Muscle of leg (tissue), 11 donors: ENCODE results near the gene NT5DC4. TPM values are rescaled to one million over a fixed set of nuclear protein-coding genes. Genes with fewer than 3 reads are reported as not detected.
"Not testable (repeated sequence)": the region's sequence is repeated elsewhere in the genome, so short reads cannot be mapped to it uniquely, and the experiment has no call there.

Source experiments
- DNase-seq: peaks from one replicate; pipeline ENCODE4 v3.0.0; 2013
- H3K27ac ChIP-seq: one replicate; pipeline ENCODE4 v1.5.1; 2013; ENCODE audit warnings: mild to moderate bottlenecking, low read length, control low read depth
- H3K27me3 ChIP-seq: one replicate; pipeline ENCODE4 v1.6.1; 2013; ENCODE audit warnings: low read length; ENCODE audit not compliant: control insufficient read depth, insufficient read depth
- H3K36me3 ChIP-seq: one replicate; pipeline ENCODE4 v1.6.1; 2013; ENCODE audit warnings: low read length; ENCODE audit not compliant: control insufficient read depth, insufficient read depth
- H3K4me1 ChIP-seq: one replicate; pipeline ENCODE4 v1.6.1; 2013; ENCODE audit warnings: low read length; ENCODE audit not compliant: control insufficient read depth, insufficient read depth
- H3K4me3 ChIP-seq: one replicate; pipeline ENCODE4 v1.5.1; 2013; ENCODE audit warnings: low read length, control low read depth
- H3K9me3 ChIP-seq: replicated peaks from 2 replicates; pipeline ENCODE4 v1.6.1; 2013; ENCODE audit warnings: low read depth, low read length; ENCODE audit not compliant: control insufficient read depth
- WGBS: methylation state at CpG from one replicate; pipeline ENCODE4 v1.1.5; 2013; ENCODE audit warnings: missing lambda C conversion rate; ENCODE audit not compliant: insufficient coverage; 5-methylcytosine and 5-hydroxymethylcytosine counted together
- polyA plus RNA-seq, 8 donors: library from polyadenylated mRNA; unstranded; fragments of 120-200 nt; gene quantifications; one replicate each; pipeline versions ENCODE4 v1.2.1 to v1.2.3, GENCODE V29; 2013; ENCODE audit warnings: inconsistent platforms in 1 of 8, low replicate concordance in 1 of 8; ENCODE audit not compliant: insufficient read length in 8 of 8, insufficient read depth in 1 of 8
- total RNA-seq: library from RNA; stranded (reverse); fragments of 120-200 nt; gene quantifications from one replicate; pipeline ENCODE4 v1.2.4, GENCODE V29; 2013

The NT5DC4 gene
- total and polyA plus RNA-seq, 9 donors: 0.08 to 0.11 TPM; not detected in 7

GRCh38 chr2:112712465-112712864 is 8.4 kb upstream of the NT5DC4 start:
- no peak overlapping the region for H3K27ac ChIP-seq
- 58% methylated on average over 3 of the region's 3 CpGs for WGBS
- no peak for DNase-seq
- no peak overlapping the region for H3K4me3 ChIP-seq
- no peaks in the 10 kb centered on the region for H3K36me3 ChIP-seq
- peaks cover 3% of the 10 kb centered on the region for H3K4me1 ChIP-seq
- H3K9me3 ChIP-seq: no peaks in the 10 kb centered on the region
- peaks cover 2% of the 10 kb centered on the region for H3K27me3 ChIP-seq

DNA sequence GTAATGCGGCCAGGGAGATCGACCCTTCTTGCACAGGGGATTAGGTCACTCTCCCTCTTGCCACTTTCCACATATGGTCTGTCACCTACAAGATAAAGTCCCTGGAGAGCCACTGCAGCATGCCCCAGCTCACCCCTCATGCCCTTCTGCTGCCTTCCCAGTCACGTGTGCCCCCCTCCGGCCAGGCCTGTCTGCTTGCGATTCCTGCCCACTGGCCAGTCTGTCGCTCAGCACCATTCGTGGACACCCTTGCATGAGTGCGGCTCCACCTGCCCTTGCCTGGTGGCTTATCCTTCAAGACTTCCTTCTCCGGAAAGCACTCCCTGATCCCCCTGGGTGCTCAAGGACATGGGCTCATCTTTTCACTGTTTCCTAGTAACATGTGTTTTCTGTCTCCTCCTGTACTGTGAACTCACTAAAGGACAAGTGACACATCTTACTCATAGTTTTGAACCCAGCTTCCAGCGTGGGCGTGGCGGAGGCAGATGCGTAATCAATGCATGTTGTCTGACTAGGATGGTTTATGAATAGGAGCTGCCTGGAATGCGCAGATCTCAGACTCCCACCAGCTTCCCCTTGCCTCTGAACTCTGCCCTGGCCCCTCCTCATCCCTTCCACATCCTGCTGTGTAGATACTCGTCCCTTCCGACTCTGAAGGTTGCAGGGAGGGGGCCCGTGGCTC is 7.8 kb upstream of the NT5DC4 start:
- 59% methylated on average over 12 of the region's 17 CpGs for WGBS
- Histone ChIP-seq H3K27me3 (peaks cover 2% of the 10 kb centered on the region), H3K36me3 (no peaks in the 10 kb centered on the region), H3K4me3 (no peak overlapping the region), H3K9me3 (no peaks in the 10 kb centered on the region), H3K4me1 (peaks cover 3% of the 10 kb centered on the region), H3K27ac (no peak overlapping the region)
- DNase-seq: no peak

GRCh38 chr2:112713585-112713925 is 7.3 kb upstream of the NT5DC4 start:
- Histone ChIP-seq H3K4me1 (peaks cover 3% of the 10 kb centered on the region), H3K36me3 (no peaks in the 10 kb centered on the region), H3K9me3 (no peaks in the 10 kb centered on the region), H3K27ac (no peak overlapping the region), H3K27me3 (peaks cover 2% of the 10 kb centered on the region), H3K4me3 (no peak overlapping the region)
- 87% methylated on average over 4 of the region's 7 CpGs for WGBS
- DNase-seq: no peak

DNA sequence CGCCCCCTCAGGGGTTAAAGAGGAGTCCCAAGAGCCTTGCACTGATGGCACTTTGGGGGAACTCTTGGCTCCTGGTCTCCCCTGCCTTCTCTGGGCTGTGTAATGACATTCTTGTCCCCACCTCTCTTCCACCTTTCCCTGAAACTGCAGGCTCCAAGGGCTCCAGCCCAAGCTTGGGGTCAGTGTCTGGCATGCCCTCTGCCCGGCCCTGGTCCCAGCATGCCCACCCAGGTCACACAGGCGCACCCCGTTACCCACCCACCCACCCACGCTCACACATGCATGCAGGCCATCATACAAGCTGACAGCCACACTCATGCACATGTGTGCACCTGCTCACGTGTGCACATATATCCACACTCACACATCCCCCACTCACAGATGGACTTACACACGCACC is 6.9 kb upstream of the NT5DC4 start:
- Histone ChIP-seq H3K27me3 (peaks cover 1% of the 10 kb centered on the region), H3K4me1 (peaks cover 2% of the 10 kb centered on the region), H3K27ac (no peak overlapping the region), H3K9me3 (no peaks in the 10 kb centered on the region), H3K4me3 (no peak overlapping the region), H3K36me3 (no peaks in the 10 kb centered on the region)
- DNase-seq: no peak
- WGBS: 79% methylated on average over 2 of the region's 7 CpGs

GRCh38 chr2:112714331-112714730 is 6.5 kb upstream of the NT5DC4 start:
- H3K9me3 ChIP-seq: no peaks in the 10 kb centered on the region
- no peak overlapping the region for H3K4me3 ChIP-seq
- no peak for DNase-seq
- no peaks in the 10 kb centered on the region for H3K4me1 ChIP-seq
- no peaks in the 10 kb centered on the region for H3K27me3 ChIP-seq
- 77% methylated on average over 4 of the region's 4 CpGs for WGBS
- H3K36me3 ChIP-seq: no peaks in the 10 kb centered on the region
- H3K27ac ChIP-seq: no peak overlapping the region

DNA sequence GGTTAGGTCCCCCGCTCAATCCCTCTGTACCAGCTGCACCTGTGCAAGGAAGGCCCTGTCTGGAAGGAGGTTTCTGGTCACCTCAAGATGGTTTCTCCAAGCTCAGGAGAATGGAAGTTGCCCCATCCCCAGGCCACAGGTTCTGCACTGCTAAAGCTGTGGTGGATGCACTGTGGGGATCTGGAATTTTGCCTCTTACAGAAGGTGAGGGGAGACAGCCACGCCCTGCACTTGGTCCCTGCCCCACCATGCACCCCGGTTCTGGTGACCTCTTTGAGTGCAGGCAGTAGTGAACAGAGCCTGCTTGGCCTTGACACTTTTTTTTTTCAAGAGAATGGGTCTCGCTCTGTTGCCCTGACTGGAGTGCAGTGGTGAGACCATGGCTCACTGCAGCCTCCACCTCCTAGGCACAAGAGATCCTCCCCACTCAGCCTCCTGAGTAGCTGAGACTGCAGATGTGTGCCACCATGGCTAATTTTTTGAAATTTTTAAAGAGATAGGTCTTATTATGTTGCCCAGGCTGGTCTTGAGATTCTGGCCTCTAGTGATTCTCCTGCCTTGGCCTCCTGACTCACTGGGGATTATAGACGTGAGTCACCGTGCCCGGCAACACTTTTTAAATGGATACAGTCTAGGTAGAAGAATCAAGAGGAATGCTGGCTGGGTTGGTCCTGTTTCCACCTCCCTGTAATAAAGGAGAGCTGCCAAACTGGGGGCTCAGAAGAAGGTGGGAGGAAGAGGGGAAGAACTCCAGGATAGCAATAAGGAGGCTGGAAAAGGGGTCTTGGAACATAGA is 5.8 kb upstream of the NT5DC4 start:
- H3K36me3 ChIP-seq: no peaks in the 10 kb centered on the region
- H3K4me3 ChIP-seq: no peak overlapping the region
- DNase-seq: no peak
- no peaks in the 10 kb centered on the region for H3K9me3 ChIP-seq
- WGBS: 85% methylated on average over 6 of the region's 7 CpGs
- no peaks in the 10 kb centered on the region for H3K4me1 ChIP-seq
- H3K27me3 ChIP-seq: no peaks in the 10 kb centered on the region
- no peak overlapping the region for H3K27ac ChIP-seq

DNA sequence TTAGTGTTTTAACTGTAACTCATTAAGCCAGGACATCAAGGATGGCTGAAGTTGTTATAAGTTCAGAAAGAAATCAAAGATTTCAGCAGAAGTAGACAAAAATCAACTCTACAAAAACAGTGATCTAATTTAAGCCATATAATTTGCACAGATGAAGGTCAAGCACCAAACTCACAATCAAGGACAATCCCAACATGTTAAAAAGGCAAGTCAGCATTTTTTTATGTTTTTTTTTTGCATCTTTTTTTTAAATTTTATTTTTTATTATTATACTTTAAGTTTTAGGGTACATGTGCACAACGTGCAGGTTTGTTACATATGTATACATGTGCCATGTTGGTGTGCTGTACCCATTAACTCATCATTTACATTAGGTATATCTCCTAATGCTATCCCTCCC is 4.7 kb upstream of the NT5DC4 start:
- not testable (repeated sequence) for H3K36me3 ChIP-seq, DNase-seq, H3K9me3 ChIP-seq, H3K27ac ChIP-seq, H3K4me1 ChIP-seq, H3K27me3 ChIP-seq, H3K4me3 ChIP-seq
- whole genome bisulfite sequencing: no CpG with 5 or more reads among the region's 1 CpG

DNA sequence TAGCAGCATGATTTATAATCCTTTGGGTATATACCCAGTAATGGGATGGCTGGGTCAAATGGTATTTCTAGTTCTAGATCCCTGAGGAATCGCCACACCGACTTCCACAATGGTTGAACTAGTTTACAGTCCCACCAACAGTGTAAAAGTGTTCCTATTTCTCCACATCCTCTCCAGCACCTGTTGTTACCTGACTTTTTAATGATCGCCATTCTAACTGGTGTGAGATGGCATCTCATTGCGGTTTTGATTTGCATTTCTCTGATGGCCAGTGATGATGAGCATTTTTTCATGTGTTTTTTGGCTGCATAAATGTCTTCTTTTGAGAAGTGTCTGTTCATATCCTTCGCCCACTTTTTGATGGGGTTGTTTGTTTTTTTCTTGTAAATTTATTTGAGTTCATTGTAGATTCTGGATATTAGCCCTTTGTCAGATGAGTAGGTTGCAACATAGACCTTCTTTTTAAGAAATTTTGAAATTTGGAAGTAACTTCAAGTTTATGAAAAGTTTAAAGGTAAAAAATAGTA is 3.9 kb upstream of the NT5DC4 start:
- WGBS: no CpG with 5 or more reads among the region's 5 CpGs

GRCh38 chr2:112718863-112719370 is 1.9 kb upstream of the NT5DC4 start:
- no peak for DNase-seq
- Histone ChIP-seq H3K4me3 (no peak overlapping the region), H3K4me1 (no peaks in the 10 kb centered on the region), H3K9me3 (no peaks in the 10 kb centered on the region), H3K27me3 (no peaks in the 10 kb centered on the region), H3K36me3 (no peaks in the 10 kb centered on the region), H3K27ac (no peak overlapping the region)
- 88% methylated on average over 4 of the region's 12 CpGs for WGBS

More for the DNA sequence above, 3.9 kb upstream of the NT5DC4 start:
- not testable (repeated sequence) for H3K27me3 ChIP-seq, H3K4me3 ChIP-seq, H3K4me1 ChIP-seq, H3K9me3 ChIP-seq, DNase-seq, H3K27ac ChIP-seq, H3K36me3 ChIP-seq

- no peaks in the 10 kb centered on the region for H3K9me3 ChIP-seq
- H3K4me1 ChIP-seq: peaks cover 5% of the 10 kb centered on the region
- 91% methylated on average over 20 of the region's 23 CpGs for WGBS
- DNase-seq: no peak
- H3K36me3 ChIP-seq: no peaks in the 10 kb centered on the region
- no peak overlapping the region for H3K27ac ChIP-seq
- no peak overlapping the region for H3K4me3 ChIP-seq
- no peaks in the 10 kb centered on the region for H3K27me3 ChIP-seq
These were observed 1.2 kb downstream of the NT5DC4 start for GRCh38 chr2:112721819-112722522.
